Measurements from ENCODE around the gene GPR17. TPM values are rescaled to one million over a fixed set of nuclear protein-coding genes. Genes with fewer than 3 reads are reported as not detected.
A peak's percentile ranks its signal among the peaks of the same experiment; 100 is the strongest.

Gene GPR17
- total and polyA plus RNA-seq, 8 donors: 0.24 to 3.6 (median 1.1) TPM

GRCh38 chr2:127695491-127696472, 49.8 kb downstream of the GPR17 start:
- DNase-seq: peak in 3 of 4 donors; percentile 42 to 84 (median 65)
- ATAC-seq: peak; percentile 85
- peak; percentile 39 for TF ChIP-seq CTCF (IDR thresholded peaks at IDR 0.05)
- peaks cover 0 to 5% of the 10 kb centered on the region in 2 donors for H3K9me3 ChIP-seq
- peaks cover 0 to 8% of the 10 kb centered on the region in 2 donors for H3K27me3 ChIP-seq
- peak overlapping the region; percentile 16 to 22 for H3K4me3 ChIP-seq
- no peak overlapping the region for H3K27ac ChIP-seq
- intact Hi-C loops (cut with DNase I): no loop called here
- peaks cover 0 to 19% of the 10 kb centered on the region in 2 donors for H3K4me1 ChIP-seq
- H3K36me3 ChIP-seq: no peaks in the 10 kb centered on the region

- no peak for ATAC-seq
Measured at GRCh38 chr2:127697482-127698180, 51.7 kb downstream of the GPR17 start.

GRCh38 chr2:127698553-127699355, 52.8 kb downstream of the GPR17 start:
- DNase-seq: peak in 1 of 4 donors; percentile 55
- Histone ChIP-seq H3K9me3 (no peaks in the 10 kb centered on the region), H3K4me3 (no peak overlapping the region), H3K4me1 (peaks cover 14 to 38% of the 10 kb centered on the region in 2 donors), H3K27me3 (peaks cover 0 to 8% of the 10 kb centered on the region in 2 donors), H3K27ac (no peak overlapping the region), H3K36me3 (peaks cover 0 to 6% of the 10 kb centered on the region in 2 donors)
- ATAC-seq: no peak
- intact Hi-C loops (cut with DNase I): no loop called here
- no peak for TF ChIP-seq CTCF (IDR thresholded peaks at IDR 0.05)

More at GRCh38 chr2:127697482-127698180, 51.7 kb downstream of the GPR17 start:
- Histone ChIP-seq H3K27ac (no peak overlapping the region), H3K27me3 (peaks cover 0 to 8% of the 10 kb centered on the region in 2 donors), H3K36me3 (no peaks in the 10 kb centered on the region), H3K4me1 (peaks cover 3 to 27% of the 10 kb centered on the region in 2 donors), H3K9me3 (no peaks in the 10 kb centered on the region), H3K4me3 (no peak overlapping the region)
- TF ChIP-seq CTCF (IDR thresholded peaks at IDR 0.05): no peak
- peak in 1 of 4 donors; percentile 47 for DNase-seq
- intact Hi-C loops (cut with DNase I): no loop called here

- ATAC-seq: peak; percentile 47
- H3K4me3 ChIP-seq: peak overlapping the region; percentile 52 to 62
- peak in 3 of 4 donors; percentile 32 to 91 (median 84) for DNase-seq
- H3K27me3 ChIP-seq: peaks cover 0 to 2% of the 10 kb centered on the region in 2 donors
- no peak for TF ChIP-seq CTCF (IDR thresholded peaks at IDR 0.05)
- H3K9me3 ChIP-seq: no peaks in the 10 kb centered on the region
- peaks cover 0 to 9% of the 10 kb centered on the region in 2 donors for H3K36me3 ChIP-seq
- peak overlapping the region; percentile 97 to 99 for H3K27ac ChIP-seq
- H3K4me1 ChIP-seq: peaks cover 14 to 51% of the 10 kb centered on the region in 2 donors
- intact Hi-C loops (cut with DNase I): no loop called here
Measured at GRCh38 chr2:127700527-127701192, 54.7 kb downstream of the GPR17 start.

All from left lung (tissue), 10 donors.